Astrocyte (in vitro differentiated cells and primary cell): ENCODE results near the gene SDHB. TPM values are rescaled to one million over a fixed set of nuclear protein-coding genes. Genes with fewer than 3 reads are reported as not detected.

Source experiments
- DNase-seq: peaks from one replicate; pipeline ENCODE4 v3.0.0-alpha.2; 2010; ENCODE audit warnings: low read depth
- FAIRE-seq: peaks from 2 replicates; lab custom pipeline; 2011; peaks lifted over from hg19 to GRCh38; lab: Jason Lieb, UNC
- H2AFZ ChIP-seq: 2 replicates; pipeline ENCODE4 v1.6.0; 2012; ENCODE audit warnings: low read depth, low read length, inconsistent platforms
- H3K27ac ChIP-seq: 2 replicates; pipeline ENCODE4 v1.5.1; 2011; ENCODE audit warnings: low read depth, low read length, inconsistent platforms
- H3K27me3 ChIP-seq: 2 replicates; pipeline ENCODE4 v1.6.0; 2011; ENCODE audit warnings: low read length, inconsistent platforms; ENCODE audit not compliant: insufficient read depth
- H3K36me3 ChIP-seq: 2 replicates; pipeline ENCODE4 v1.5.1; 2011; ENCODE audit warnings: low read length, inconsistent platforms; ENCODE audit not compliant: insufficient read depth
- H3K4me1 ChIP-seq: 2 replicates; pipeline ENCODE4 v1.5.1; 2011; ENCODE audit warnings: low read length, inconsistent platforms; ENCODE audit not compliant: insufficient read depth
- H3K4me2 ChIP-seq: 2 replicates; pipeline ENCODE4 v1.6.0; 2012; ENCODE audit warnings: low read length, inconsistent platforms
- H3K4me3 ChIP-seq: 2 replicates; pipeline ENCODE4 v1.5.1; 2011; ENCODE audit warnings: low read depth, mild to moderate bottlenecking, low read length, inconsistent platforms; ENCODE audit not compliant: insufficient read depth
- H3K79me2 ChIP-seq: 2 replicates; pipeline ENCODE4 v1.6.0; 2012; ENCODE audit warnings: mild to moderate bottlenecking, low read length, inconsistent platforms; ENCODE audit not compliant: insufficient read depth
- H3K9ac ChIP-seq: 2 replicates; pipeline ENCODE4 v1.6.0; 2012; ENCODE audit warnings: mild to moderate bottlenecking, low read length, inconsistent platforms
- H3K9me3 ChIP-seq: 2 replicates; pipeline ENCODE4 v1.5.1; 2012; ENCODE audit warnings: low read depth, mild to moderate bottlenecking, low read length, inconsistent platforms; ENCODE audit not compliant: insufficient read depth
- H4K20me1 ChIP-seq: 2 replicates; pipeline ENCODE4 v1.6.0; 2012; ENCODE audit warnings: low read length, inconsistent platforms; ENCODE audit not compliant: insufficient read depth
- H3K27ac Mint-ChIP-seq: one replicate; pipeline ENCODE4 v1.8.0; 2021; ENCODE audit warnings: mild to moderate bottlenecking, mixed read lengths; ENCODE audit not compliant: unreplicated experiment
- H3K27me3 Mint-ChIP-seq: one replicate; pipeline ENCODE4 v1.8.0; 2021; ENCODE audit warnings: low read depth, mixed read lengths; ENCODE audit not compliant: unreplicated experiment
- H3K36me3 Mint-ChIP-seq: one replicate; pipeline ENCODE4 v1.8.0; 2021; ENCODE audit warnings: low read depth, mixed read lengths; ENCODE audit not compliant: unreplicated experiment
- H3K4me1 Mint-ChIP-seq: one replicate; pipeline ENCODE4 v1.8.0; 2021; ENCODE audit warnings: low read depth, mixed read lengths; ENCODE audit not compliant: unreplicated experiment
- H3K4me3 Mint-ChIP-seq: one replicate; pipeline ENCODE4 v1.8.0; 2021; ENCODE audit warnings: mild to moderate bottlenecking, moderate library complexity, mixed read lengths; ENCODE audit not compliant: unreplicated experiment
- H3K9me3 Mint-ChIP-seq: one replicate; pipeline ENCODE4 v1.8.0; 2021; ENCODE audit warnings: mild to moderate bottlenecking, mixed read lengths; ENCODE audit not compliant: unreplicated experiment
- CTCF ChIP-seq: IDR thresholded peaks from 2 replicates; pipeline ENCODE4 v1.5.1; 2011; ENCODE audit warnings: low read depth, mild to moderate bottlenecking, inconsistent platforms, low read length, moderate library complexity; ENCODE audit not compliant: insufficient read depth
- EZH2 ChIP-seq: IDR thresholded peaks from 2 replicates; pipeline ENCODE4 v1.6.1; 2012; ENCODE audit warnings: mild to moderate bottlenecking, low read length, inconsistent platforms; ENCODE audit not compliant: insufficient read depth
- total RNA-seq: library from RNA; stranded (reverse); gene quantifications from 2 replicates; pipeline ENCODE4 v1.2.1, GENCODE V29; 2021

The SDHB gene
- total RNA-seq, 1 donor from 2014 or later, result 84.9 TPM

GRCh38 chr1:17095141-17095540, 41.3 kb upstream of the SDHB start:
- FAIRE-seq (no peak), DNase-seq (no peak)
- H3K27ac Mint-ChIP-seq, result no peak overlapping the region
- Histone ChIP-seq H3K4me1 (no peaks in the 10 kb centered on the region), H3K4me3 (no peak overlapping the region), H3K27ac (no peak overlapping the region), H3K9ac (no peak overlapping the region), H3K36me3 (no peaks in the 10 kb centered on the region), H3K4me2 (no peak overlapping the region), H3K9me3 (no peaks in the 10 kb centered on the region), H3K27me3 (peaks cover 5% of the 10 kb centered on the region), H4K20me1 (no peaks in the 10 kb centered on the region), H3K79me2 (no peaks in the 10 kb centered on the region), H2AFZ (no peak overlapping the region)
- H3K4me3 Mint-ChIP-seq, result no peak overlapping the region
- H3K9me3 Mint-ChIP-seq, result peaks cover 2% of the 10 kb centered on the region
- peaks cover 13% of the 10 kb centered on the region for H3K27me3 Mint-ChIP-seq
- H3K4me1 Mint-ChIP-seq, result no peaks in the 10 kb centered on the region
- H3K36me3 Mint-ChIP-seq, result peaks cover 3% of the 10 kb centered on the region
- TF ChIP-seq CTCF (no peak), EZH2 (no peak)

- no peak overlapping the region for H3K27ac Mint-ChIP-seq
- no peak overlapping the region for H3K4me2 ChIP-seq
- peaks cover 16% of the 10 kb centered on the region for H3K27me3 Mint-ChIP-seq
- H3K9me3 Mint-ChIP-seq, result peaks cover 2% of the 10 kb centered on the region
- DNase-seq, result no peak
- no peak overlapping the region for H2AFZ ChIP-seq
- H4K20me1 ChIP-seq, result no peaks in the 10 kb centered on the region
- H3K4me1 Mint-ChIP-seq, result no peaks in the 10 kb centered on the region
- no peaks in the 10 kb centered on the region for H3K4me1 ChIP-seq
- H3K36me3 ChIP-seq, result no peaks in the 10 kb centered on the region
- H3K4me3 Mint-ChIP-seq, result no peak overlapping the region
- no peak overlapping the region for H3K27ac ChIP-seq
- peaks cover 5% of the 10 kb centered on the region for H3K27me3 ChIP-seq
- peaks cover 3% of the 10 kb centered on the region for H3K36me3 Mint-ChIP-seq
- no peak overlapping the region for H3K9ac ChIP-seq
- FAIRE-seq, result no peak
- no peaks in the 10 kb centered on the region for H3K79me2 ChIP-seq
- no peak overlapping the region for H3K4me3 ChIP-seq
- TF ChIP-seq CTCF, result no peak
- no peak for TF ChIP-seq EZH2
- H3K9me3 ChIP-seq, result no peaks in the 10 kb centered on the region
Observed at GRCh38 chr1:17094664-17095063, 40.8 kb upstream of the SDHB start.

GRCh38 chr1:17093822-17094393, 40.1 kb upstream of the SDHB start:
- Histone ChIP-seq H2AFZ (no peak overlapping the region), H3K27me3 (peaks cover 6% of the 10 kb centered on the region), H3K36me3 (no peaks in the 10 kb centered on the region), H3K79me2 (no peaks in the 10 kb centered on the region), H3K27ac (no peak overlapping the region), H3K9ac (no peak overlapping the region), H4K20me1 (no peaks in the 10 kb centered on the region), H3K4me2 (no peak overlapping the region), H3K9me3 (no peaks in the 10 kb centered on the region), H3K4me3 (no peak overlapping the region), H3K4me1 (no peaks in the 10 kb centered on the region)
- Mint-ChIP-seq H3K27ac (no peak overlapping the region), H3K36me3 (peaks cover 3% of the 10 kb centered on the region), H3K4me3 (no peak overlapping the region), H3K9me3 (peaks cover 2% of the 10 kb centered on the region), H3K4me1 (peaks cover 2% of the 10 kb centered on the region), H3K27me3 (peaks cover 19% of the 10 kb centered on the region)
- DNase-seq, result no peak
- TF ChIP-seq EZH2 (no peak), CTCF (no peak)
- FAIRE-seq, result no peak
